Measurements from ENCODE around the gene AKR1C8.
"Not testable (repeated sequence)": the region's sequence is repeated elsewhere in the genome, so short reads cannot be mapped to it uniquely, and the experiment has no call there.

Gene AKR1C8

DNA sequence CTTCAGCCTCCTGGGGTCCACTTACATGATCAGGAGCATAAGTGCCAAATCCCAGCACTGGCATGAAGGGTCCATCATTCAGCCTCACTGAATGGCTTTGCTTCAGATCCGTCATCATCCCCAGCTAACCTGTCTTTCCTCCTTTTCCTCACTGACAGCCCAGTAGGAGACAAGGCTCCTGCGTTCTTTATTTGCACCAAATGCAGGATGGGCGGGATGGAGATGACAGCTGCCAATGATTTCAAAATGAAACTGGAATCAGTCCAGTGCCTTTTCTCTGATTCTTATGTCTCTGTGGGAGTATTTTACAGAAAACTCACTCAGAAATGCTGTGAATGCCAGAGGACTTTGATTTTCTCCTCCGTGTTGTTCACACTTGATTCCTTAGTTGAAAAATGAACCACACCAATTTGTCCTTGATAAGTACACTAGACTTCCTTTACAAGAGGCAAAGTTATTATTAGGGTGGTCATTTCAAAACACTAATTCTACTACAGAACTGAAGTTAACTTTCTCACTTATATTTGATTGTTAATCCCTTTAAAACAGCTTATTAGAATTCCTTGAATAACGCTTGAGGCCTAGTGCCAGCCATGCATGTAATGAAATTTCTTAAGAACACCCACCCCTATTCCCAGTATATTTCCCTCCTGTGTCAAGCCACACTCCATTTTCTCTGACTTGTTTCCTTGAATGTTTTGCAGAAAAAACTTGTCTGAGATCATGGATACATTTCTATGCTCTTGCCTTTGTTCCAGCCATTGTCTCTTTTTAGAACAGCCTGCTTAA, at the start of gene AKR1C8:
Gene AKR1C8 (minus strand): TSS at position 164 of the 789 bp plus-strand sequence. CDS start 46 bp downstream, at position 118.
- DNase-seq (ENCODE audit: low spot score) = no peak

- DNase-seq (ENCODE audit: low spot score) = no peak
Measured at GRCh38 chr10:5234106-5234860, 49.3 kb upstream of the AKR1C8 start.

GRCh38 chr10:5233324-5233723, 48.4 kb upstream of the AKR1C8 start:
- DNase-seq (ENCODE audit: low spot score) = no peak

DNA sequence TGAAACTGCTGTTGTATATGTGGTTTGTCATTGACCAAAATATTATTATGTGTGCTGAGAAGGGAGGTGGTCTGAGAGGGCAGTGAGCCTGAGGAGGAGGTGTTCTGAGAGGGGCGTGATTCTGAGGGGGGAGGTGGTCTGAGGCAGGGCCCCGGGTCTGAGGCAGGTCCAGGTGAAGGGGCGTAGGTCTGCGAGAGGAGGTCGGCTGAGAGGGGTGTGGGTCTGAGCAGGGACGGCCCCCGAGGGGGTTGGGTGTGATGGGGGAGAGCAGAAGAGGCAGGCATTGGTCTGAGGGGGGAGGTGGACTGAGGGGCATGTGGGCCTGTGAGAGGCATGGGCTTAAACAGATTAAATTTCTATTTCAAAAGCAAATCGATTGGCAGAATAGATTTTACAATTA, 44.1 kb upstream of the AKR1C8 start:
- DNase-seq (ENCODE audit: low spot score) = no peak

DNA sequence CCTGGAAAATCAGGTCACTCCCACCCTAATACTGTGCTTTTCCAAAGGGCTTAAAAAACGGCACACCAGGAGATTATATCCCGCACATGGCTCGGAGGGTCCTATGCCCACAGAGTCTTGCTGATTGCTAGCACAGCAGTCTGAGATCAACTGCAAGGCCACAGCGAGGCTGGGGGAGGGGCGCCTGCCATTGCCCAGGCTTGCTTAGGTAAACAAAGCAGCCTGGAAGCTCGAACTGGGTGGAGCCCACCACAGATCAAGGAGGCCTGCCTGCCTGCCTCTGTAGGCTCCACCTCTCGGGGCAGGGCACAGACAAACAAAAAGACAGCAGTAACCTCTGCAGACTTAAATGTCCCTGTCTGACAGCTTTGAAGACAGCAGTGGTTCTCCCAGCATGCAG, 38.0 kb upstream of the AKR1C8 start:
- DNase-seq (ENCODE audit: low spot score) = not testable (repeated sequence)

DNA sequence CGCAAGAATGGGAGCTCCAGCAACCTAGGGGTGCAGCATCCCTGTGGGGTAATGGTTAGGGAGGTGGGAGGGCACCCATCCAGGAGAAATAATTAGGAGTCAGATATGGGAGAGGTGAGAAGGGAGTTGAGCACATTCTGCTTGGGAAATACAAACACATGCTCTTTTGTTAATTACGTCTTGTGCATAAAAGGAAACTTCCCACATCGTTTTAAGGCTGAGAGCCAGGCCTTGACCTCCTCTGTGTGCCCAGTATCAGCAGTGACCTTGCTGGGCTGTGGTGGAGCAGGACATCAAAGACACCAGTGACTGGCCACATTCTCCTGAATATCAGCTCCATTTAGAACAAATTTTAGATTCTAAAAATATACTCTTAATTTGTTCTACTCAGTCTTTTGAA, 34.3 kb upstream of the AKR1C8 start:
- DNase-seq (ENCODE audit: low spot score) = no peak

GRCh38 chr10:5216801-5217200, 31.9 kb upstream of the AKR1C8 start:
- no peak for DNase-seq (ENCODE audit: low spot score)

- no peak for DNase-seq (ENCODE audit: low spot score)
Measured at GRCh38 chr10:5211696-5212536, 27.0 kb upstream of the AKR1C8 start.

GRCh38 chr10:5210261-5210660, 25.3 kb upstream of the AKR1C8 start:
- DNase-seq (ENCODE audit: low spot score) = peak; percentile 30

GRCh38 chr10:5209776-5210175, 24.8 kb upstream of the AKR1C8 start:
- not testable (repeated sequence) for DNase-seq (ENCODE audit: low spot score)

DNA sequence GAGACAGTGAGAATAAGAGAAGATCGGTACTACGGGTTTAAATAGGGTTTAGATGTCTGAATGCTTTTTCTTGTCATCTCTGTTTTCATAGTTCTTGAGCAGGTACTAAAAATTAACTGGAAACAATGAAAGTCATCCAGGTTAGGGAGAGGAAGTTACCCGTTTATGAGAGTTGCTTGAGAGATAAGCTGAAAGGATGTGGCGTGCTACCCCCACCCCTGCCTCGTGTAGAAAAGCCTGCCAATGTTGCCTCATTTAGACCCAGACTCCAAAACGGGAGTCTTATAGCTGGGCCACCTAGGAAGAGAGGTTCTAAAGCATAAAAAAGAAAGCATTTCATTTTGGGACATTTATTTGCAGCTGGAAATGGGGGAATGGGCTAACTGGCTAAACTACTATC, 21.8 kb upstream of the AKR1C8 start:
- no peak for DNase-seq (ENCODE audit: low spot score)

DNA sequence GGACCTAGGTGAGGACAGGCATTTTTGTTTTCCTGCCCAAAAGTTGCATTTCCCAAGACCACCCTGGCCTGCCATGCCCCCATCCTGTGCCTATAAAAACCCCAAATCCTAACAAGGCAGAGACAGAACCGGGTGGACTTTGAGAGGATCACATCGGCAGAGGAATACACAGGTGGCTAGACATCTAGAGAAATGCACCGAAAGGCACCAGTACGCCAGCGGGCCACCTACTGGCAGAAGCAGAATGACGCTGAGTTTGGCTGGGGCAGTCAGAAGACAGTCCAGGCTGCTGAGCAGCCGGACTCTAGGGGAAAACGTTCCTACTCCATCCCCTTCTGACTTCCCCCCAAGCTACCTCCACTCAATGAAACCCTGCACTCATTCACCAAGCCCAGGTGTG, 14.4 kb upstream of the AKR1C8 start:
- no peak for DNase-seq (ENCODE audit: low spot score)

GRCh38 chr10:5198386-5198785, 13.4 kb upstream of the AKR1C8 start:
- no peak for DNase-seq (ENCODE audit: low spot score)

DNA sequence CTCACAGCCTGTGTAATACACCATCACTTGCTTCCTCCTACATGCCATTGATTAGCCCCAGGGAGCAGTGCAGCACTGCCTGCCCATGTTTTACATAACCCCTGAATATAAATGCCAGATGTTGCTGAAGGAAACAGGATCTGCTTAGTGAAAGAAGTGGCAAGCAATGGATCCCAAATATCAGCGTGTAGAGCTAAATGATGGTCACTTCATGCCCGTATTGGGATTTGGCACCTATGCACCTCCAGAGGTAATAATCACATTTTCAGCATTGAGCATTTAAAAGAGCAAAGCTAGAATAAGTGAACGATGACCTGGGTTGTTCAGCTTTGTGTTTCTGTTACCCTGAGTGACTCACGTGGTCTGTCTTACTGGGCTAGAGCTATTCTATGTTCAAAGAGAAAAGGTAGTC, 11.8 kb upstream of the AKR1C8 start, which contains the start of gene AKR1C4:
Gene AKR1C4 (plus strand): TSS at position 136 of the 412 bp plus-strand sequence. CDS start 31 bp downstream, at position 167.
- no peak for DNase-seq (ENCODE audit: low spot score)

GRCh38 chr10:5195727-5196374, 10.9 kb upstream of the AKR1C8 start:
- DNase-seq (ENCODE audit: low spot score) = no peak

GRCh38 chr10:5194431-5194830, 9.5 kb upstream of the AKR1C8 start:
- DNase-seq (ENCODE audit: low spot score) = no peak

- no peak for DNase-seq (ENCODE audit: low spot score)
Measured at GRCh38 chr10:5188358-5188757, 3.4 kb upstream of the AKR1C8 start.

DNA sequence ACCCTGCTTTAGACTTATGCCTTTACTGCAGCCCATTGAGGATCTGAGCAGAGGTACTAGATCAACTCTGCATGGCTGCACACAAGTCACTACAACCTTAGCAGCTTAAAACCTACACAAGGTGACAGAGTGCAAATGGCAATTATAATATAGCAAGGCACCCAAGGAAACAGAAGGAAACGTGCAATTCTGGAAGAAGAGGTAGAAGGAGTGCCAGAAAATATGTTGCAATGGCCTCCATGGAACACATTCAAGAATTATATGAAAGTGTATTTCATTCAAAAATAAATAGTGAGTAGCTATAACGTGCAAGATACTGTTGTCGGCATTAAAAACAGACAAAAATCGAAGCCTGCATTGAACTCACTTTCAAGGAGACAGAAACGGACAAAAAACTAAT, 2.9 kb upstream of the AKR1C8 start:
- no peak for DNase-seq (ENCODE audit: low spot score)

GRCh38 chr10:5183923-5184322, 1.0 kb downstream of the AKR1C8 start:
- DNase-seq (ENCODE audit: low spot score) = no peak

GRCh38 chr10:5180503-5180902, 4.4 kb downstream of the AKR1C8 start:
- not testable (repeated sequence) for DNase-seq (ENCODE audit: low spot score)

DNA sequence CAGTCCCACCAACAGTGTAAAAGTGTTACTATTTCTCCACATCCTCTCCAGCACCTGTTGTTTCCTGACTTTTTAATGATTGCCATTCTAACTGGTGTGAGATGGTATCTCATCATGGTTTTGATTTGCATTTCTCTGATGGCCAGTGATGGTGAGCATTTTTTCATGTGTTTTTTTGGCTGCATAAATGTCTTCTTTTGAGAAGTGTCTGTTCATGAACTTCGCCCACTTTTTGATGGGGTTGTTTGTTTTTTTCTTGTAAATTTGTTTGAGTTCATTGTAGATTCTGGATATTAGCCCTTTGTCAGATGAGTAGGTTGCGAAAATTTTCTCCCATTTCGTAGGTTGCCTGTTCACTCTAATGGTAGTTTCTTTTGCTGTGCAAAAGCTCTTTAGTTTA, 9.4 kb downstream of the AKR1C8 start:
- DNase-seq (ENCODE audit: low spot score) = not testable (repeated sequence)

GRCh38 chr10:5168897-5169420, 16.0 kb downstream of the AKR1C8 start:
- DNase-seq (ENCODE audit: low spot score) = no peak

Measured in NAMALWA (cell line).